ENCODE measurements around the gene ZNF225. TPM values are rescaled to one million over a fixed set of nuclear protein-coding genes. Genes with fewer than 3 reads are reported as not detected.
"Not testable (repeated sequence)": the region's sequence is repeated elsewhere in the genome, so short reads cannot be mapped to it uniquely, and the experiment has no call there.

The ZNF225 gene
- polyA plus RNA-seq, 4 donors = 1.4 to 6.6 (median 1.8) TPM

GRCh38 chr19:44093931-44094765 is 19.1 kb upstream of the ZNF225 start, which contains the start of gene ZNF224:
ZNF224 (plus strand) TSS chr19:44094361; CDS start chr19:44097874, 3,513 bp downstream.
- peak within 1 kb of the TSS; percentile 75 to 93 (median 83) for H3K4me3 ChIP-seq (ENCODE audit: low read depth in 1 of 3, low read length in 3 of 3)
- WGBS, 3 donors = 0% methylated on average over 50 of the region's 50 CpGs
- H3K27ac ChIP-seq (ENCODE audit: low read depth in 1 of 3, low read length in 2 of 3) = peak within 1 kb of the TSS; percentile 55 to 87 (median 59)
- no peaks in the 10 kb centered on the region for H3K9me3 ChIP-seq (ENCODE audit: control insufficient read depth in 2 of 2, insufficient read depth in 1 of 2, low read depth in 1 of 2, low read length in 1 of 2)
- no peaks in the 10 kb centered on the region for H3K27me3 ChIP-seq (ENCODE audit: control insufficient read depth in 3 of 3, insufficient read depth in 3 of 3, low read length in 3 of 3)
- no peak for FAIRE-seq
- no peaks in the 10 kb centered on the region for H3K4me1 ChIP-seq (ENCODE audit: control insufficient read depth in 3 of 3, insufficient read depth in 2 of 3, low read depth in 1 of 3, low read length in 2 of 3)
- DNase-seq = peak; percentile 94 to 96
- H3K36me3 ChIP-seq (ENCODE audit: control insufficient read depth in 3 of 3, insufficient read depth in 2 of 3, low read depth in 1 of 3, low read length in 3 of 3) = peaks cover 2 to 14% (median 5%) of the 10 kb centered on the region in 3 donors

- Histone ChIP-seq H3K4me3 (ENCODE audit: low read depth in 1 of 3, low read length in 3 of 3) (no peak overlapping the region), H3K9me3 (ENCODE audit: control insufficient read depth in 2 of 2, insufficient read depth in 1 of 2, low read depth in 1 of 2, low read length in 1 of 2) (peaks cover 2 to 44% of the 10 kb centered on the region in 2 donors), H3K27ac (ENCODE audit: low read depth in 1 of 3, low read length in 2 of 3) (no peak overlapping the region), H3K27me3 (ENCODE audit: control insufficient read depth in 3 of 3, insufficient read depth in 3 of 3, low read length in 3 of 3) (no peaks in the 10 kb centered on the region), H3K4me1 (ENCODE audit: control insufficient read depth in 3 of 3, insufficient read depth in 2 of 3, low read depth in 1 of 3, low read length in 2 of 3) (peaks cover 0 to 6% (median 3%) of the 10 kb centered on the region in 3 donors), H3K36me3 (ENCODE audit: control insufficient read depth in 3 of 3, insufficient read depth in 2 of 3, low read depth in 1 of 3, low read length in 3 of 3) (peaks cover 9 to 26% (median 12%) of the 10 kb centered on the region in 3 donors)
- no peak for FAIRE-seq
- no peak for DNase-seq
- WGBS, 3 donors = 96 to 97% (median 97%) methylated on average over 3 of the region's 3 CpGs
Observed at GRCh38 chr19:44107751-44108150, 5.4 kb upstream of the ZNF225 start.

GRCh38 chr19:44109458-44109857 is 3.7 kb upstream of the ZNF225 start:
- peaks cover 4 to 20% (median 6%) of the 10 kb centered on the region in 3 donors for H3K36me3 ChIP-seq (ENCODE audit: control insufficient read depth in 3 of 3, insufficient read depth in 2 of 3, low read depth in 1 of 3, low read length in 3 of 3)
- no peaks in the 10 kb centered on the region for H3K27me3 ChIP-seq (ENCODE audit: control insufficient read depth in 3 of 3, insufficient read depth in 3 of 3, low read length in 3 of 3)
- no peak for DNase-seq
- peaks cover 0 to 6% (median 3%) of the 10 kb centered on the region in 3 donors for H3K4me1 ChIP-seq (ENCODE audit: control insufficient read depth in 3 of 3, insufficient read depth in 2 of 3, low read depth in 1 of 3, low read length in 2 of 3)
- no peak for FAIRE-seq
- H3K27ac ChIP-seq (ENCODE audit: low read depth in 1 of 3, low read length in 2 of 3) = no peak overlapping the region
- H3K9me3 ChIP-seq (ENCODE audit: control insufficient read depth in 2 of 2, insufficient read depth in 1 of 2, low read depth in 1 of 2, low read length in 1 of 2) = peaks cover 2 to 39% of the 10 kb centered on the region in 2 donors
- no peak overlapping the region for H3K4me3 ChIP-seq (ENCODE audit: low read depth in 1 of 3, low read length in 3 of 3)

GRCh38 chr19:44111910-44112463 is 1.2 kb upstream of the ZNF225 start:
- H3K27ac ChIP-seq (ENCODE audit: low read depth in 1 of 3, low read length in 2 of 3) = no peak overlapping the region
- peaks cover 0 to 6% (median 3%) of the 10 kb centered on the region in 3 donors for H3K4me1 ChIP-seq (ENCODE audit: control insufficient read depth in 3 of 3, insufficient read depth in 2 of 3, low read depth in 1 of 3, low read length in 2 of 3)
- H3K27me3 ChIP-seq (ENCODE audit: control insufficient read depth in 3 of 3, insufficient read depth in 3 of 3, low read length in 3 of 3) = no peaks in the 10 kb centered on the region
- peaks cover 0 to 8% (median 5%) of the 10 kb centered on the region in 3 donors for H3K36me3 ChIP-seq (ENCODE audit: control insufficient read depth in 3 of 3, insufficient read depth in 2 of 3, low read depth in 1 of 3, low read length in 3 of 3)
- peak overlapping the region in 1 of 3 donors; percentile 61 for H3K4me3 ChIP-seq (ENCODE audit: low read depth in 1 of 3, low read length in 3 of 3)
- 16 to 32% (median 25%) methylated on average over 17 of the region's 17 CpGs for WGBS, 3 donors
- peaks cover 2 to 25% of the 10 kb centered on the region in 2 donors for H3K9me3 ChIP-seq (ENCODE audit: control insufficient read depth in 2 of 2, insufficient read depth in 1 of 2, low read depth in 1 of 2, low read length in 1 of 2)
- DNase-seq = peak; percentile 7 to 50
- no peak for FAIRE-seq

- H3K4me3 ChIP-seq (ENCODE audit: low read depth in 1 of 3, low read length in 3 of 3) = peak overlapping the region; percentile 35 to 61 (median 54)
- H3K9me3 ChIP-seq (ENCODE audit: control insufficient read depth in 2 of 2, insufficient read depth in 1 of 2, low read depth in 1 of 2, low read length in 1 of 2) = peaks cover 2 to 17% of the 10 kb centered on the region in 2 donors
- H3K27me3 ChIP-seq (ENCODE audit: control insufficient read depth in 3 of 3, insufficient read depth in 3 of 3, low read length in 3 of 3) = no peaks in the 10 kb centered on the region
- peaks cover 0 to 8% (median 1%) of the 10 kb centered on the region in 3 donors for H3K36me3 ChIP-seq (ENCODE audit: control insufficient read depth in 3 of 3, insufficient read depth in 2 of 3, low read depth in 1 of 3, low read length in 3 of 3)
- peak overlapping the region in 1 of 3 donors; percentile 12 for H3K27ac ChIP-seq (ENCODE audit: low read depth in 1 of 3, low read length in 2 of 3)
- peaks cover 0 to 6% (median 3%) of the 10 kb centered on the region in 3 donors for H3K4me1 ChIP-seq (ENCODE audit: control insufficient read depth in 3 of 3, insufficient read depth in 2 of 3, low read depth in 1 of 3, low read length in 2 of 3)
- WGBS, 3 donors = 1% methylated on average over 11 of the region's 11 CpGs
- DNase-seq (no peak), FAIRE-seq (no peak)
Observed at GRCh38 chr19:44112802-44113137, 429 bp upstream of the ZNF225 start.

- Histone ChIP-seq H3K27ac (ENCODE audit: low read depth in 1 of 3, low read length in 2 of 3) (peak overlapping the region in 2 of 3 donors; percentile 26 to 69), H3K27me3 (ENCODE audit: control insufficient read depth in 3 of 3, insufficient read depth in 3 of 3, low read length in 3 of 3) (no peaks in the 10 kb centered on the region), H3K9me3 (ENCODE audit: control insufficient read depth in 2 of 2, insufficient read depth in 1 of 2, low read depth in 1 of 2, low read length in 1 of 2) (peaks cover 2 to 9% of the 10 kb centered on the region in 2 donors), H3K4me3 (ENCODE audit: low read depth in 1 of 3, low read length in 3 of 3) (peak overlapping the region; percentile 49 to 74 (median 61)), H3K36me3 (ENCODE audit: control insufficient read depth in 3 of 3, insufficient read depth in 2 of 3, low read depth in 1 of 3, low read length in 3 of 3) (peaks cover 2 to 15% (median 2%) of the 10 kb centered on the region in 3 donors), H3K4me1 (ENCODE audit: control insufficient read depth in 3 of 3, insufficient read depth in 2 of 3, low read depth in 1 of 3, low read length in 2 of 3) (peaks cover 0 to 6% (median 3%) of the 10 kb centered on the region in 3 donors)
- peak in 1 of 2 donors; percentile 7 for DNase-seq
- FAIRE-seq = no peak
- 4 to 5% (median 4%) methylated on average over 18 of the region's 18 CpGs for WGBS, 3 donors
Observed at GRCh38 chr19:44113784-44114390, 688 bp downstream of the ZNF225 start.

- not testable (repeated sequence) for H3K27me3 ChIP-seq (ENCODE audit: control insufficient read depth in 3 of 3, insufficient read depth in 3 of 3, low read length in 3 of 3); H3K4me1 ChIP-seq (ENCODE audit: control insufficient read depth in 3 of 3, insufficient read depth in 2 of 3, low read depth in 1 of 3, low read length in 2 of 3); H3K9me3 ChIP-seq (ENCODE audit: control insufficient read depth in 2 of 2, insufficient read depth in 1 of 2, low read depth in 1 of 2, low read length in 1 of 2); H3K27ac ChIP-seq (ENCODE audit: low read depth in 1 of 3, low read length in 2 of 3); FAIRE-seq; H3K4me3 ChIP-seq (ENCODE audit: low read depth in 1 of 3, low read length in 3 of 3); DNase-seq
- WGBS, 3 donors = 93 to 96% (median 94%) methylated on average over 4 of the region's 4 CpGs
- peaks cover 5 to 19% (median 14%) of the 10 kb centered on the region in 3 donors for H3K36me3 ChIP-seq (ENCODE audit: control insufficient read depth in 3 of 3, insufficient read depth in 2 of 3, low read depth in 1 of 3, low read length in 3 of 3)
Observed at GRCh38 chr19:44121162-44121561, 8.0 kb downstream of the ZNF225 start.

- H3K4me1 ChIP-seq (ENCODE audit: control insufficient read depth in 3 of 3, insufficient read depth in 2 of 3, low read depth in 1 of 3, low read length in 2 of 3) = no peaks in the 10 kb centered on the region
- H3K36me3 ChIP-seq (ENCODE audit: control insufficient read depth in 3 of 3, insufficient read depth in 2 of 3, low read depth in 1 of 3, low read length in 3 of 3) = peaks cover 9 to 11% (median 11%) of the 10 kb centered on the region in 3 donors
- H3K27ac ChIP-seq (ENCODE audit: low read depth in 1 of 3, low read length in 2 of 3) = no peak overlapping the region
- WGBS, 3 donors = 97 to 98% (median 97%) methylated on average over 5 of the region's 5 CpGs
- H3K9me3 ChIP-seq (ENCODE audit: control insufficient read depth in 2 of 2, insufficient read depth in 1 of 2, low read depth in 1 of 2, low read length in 1 of 2) = peaks cover 2 to 32% of the 10 kb centered on the region in 2 donors
- no peaks in the 10 kb centered on the region for H3K27me3 ChIP-seq (ENCODE audit: control insufficient read depth in 3 of 3, insufficient read depth in 3 of 3, low read length in 3 of 3)
- DNase-seq (no peak), FAIRE-seq (no peak)
- no peak overlapping the region for H3K4me3 ChIP-seq (ENCODE audit: low read depth in 1 of 3, low read length in 3 of 3)
Observed at GRCh38 chr19:44131955-44132354, 18.8 kb downstream of the ZNF225 start.
